Mucosa of stomach (tissue), 1 donor: ENCODE results near the gene PCYT1A.

ENCODE experiments used
- H3K27me3 ChIP-seq: one replicate; pipeline ENCODE4 v1.7.0; 2013; ENCODE audit warnings: mild to moderate bottlenecking, low read length; ENCODE audit not compliant: control insufficient read depth, insufficient read depth
- H3K36me3 ChIP-seq: one replicate; pipeline ENCODE4 v1.7.0; 2013; ENCODE audit warnings: low read length; ENCODE audit not compliant: control insufficient read depth, insufficient read depth
- H3K4me1 ChIP-seq: one replicate; pipeline ENCODE4 v1.7.0; 2013; ENCODE audit warnings: mild to moderate bottlenecking, low read length; ENCODE audit not compliant: control insufficient read depth, insufficient read depth
- H3K4me3 ChIP-seq: one replicate; pipeline ENCODE4 v1.7.0; 2013; ENCODE audit warnings: low read length
- H3K9ac ChIP-seq: one replicate; pipeline ENCODE4 v1.7.0; 2013; ENCODE audit warnings: mild to moderate bottlenecking, low read length, moderate library complexity
- H3K9me3 ChIP-seq: one replicate; pipeline ENCODE4 v1.7.0; 2013; ENCODE audit warnings: mild to moderate bottlenecking, low read length, moderate library complexity; ENCODE audit not compliant: control insufficient read depth
- donor health status: Pancreatic carcinoma.

Gene PCYT1A

GRCh38 chr3:196280689-196281440 lies 6.7 kb downstream of the PCYT1A start:
- Histone ChIP-seq H3K27me3 (no peaks in the 10 kb centered on the region), H3K9ac (no peak overlapping the region), H3K9me3 (no peaks in the 10 kb centered on the region), H3K4me3 (no peak overlapping the region), H3K4me1 (peaks cover 23% of the 10 kb centered on the region), H3K36me3 (no peaks in the 10 kb centered on the region)

GRCh38 chr3:196275126-196275525 lies 12.4 kb downstream of the PCYT1A start:
- Histone ChIP-seq H3K36me3 (no peaks in the 10 kb centered on the region), H3K27me3 (no peaks in the 10 kb centered on the region), H3K4me3 (no peak overlapping the region), H3K9me3 (no peaks in the 10 kb centered on the region), H3K9ac (no peak overlapping the region), H3K4me1 (peaks cover 15% of the 10 kb centered on the region)

- peaks cover 13% of the 10 kb centered on the region for H3K4me1 ChIP-seq
- H3K4me3 ChIP-seq, result no peak overlapping the region
- H3K27me3 ChIP-seq, result no peaks in the 10 kb centered on the region
- H3K36me3 ChIP-seq, result no peaks in the 10 kb centered on the region
- H3K9ac ChIP-seq, result no peak overlapping the region
- no peaks in the 10 kb centered on the region for H3K9me3 ChIP-seq
These were observed 12.9 kb downstream of the PCYT1A start for GRCh38 chr3:196274585-196274984.

GRCh38 chr3:196273655-196274054 lies 13.9 kb downstream of the PCYT1A start:
- H3K27me3 ChIP-seq, result no peaks in the 10 kb centered on the region
- no peak overlapping the region for H3K9ac ChIP-seq
- H3K36me3 ChIP-seq, result no peaks in the 10 kb centered on the region
- peaks cover 3% of the 10 kb centered on the region for H3K4me1 ChIP-seq
- H3K4me3 ChIP-seq, result no peak overlapping the region
- no peaks in the 10 kb centered on the region for H3K9me3 ChIP-seq

GRCh38 chr3:196272826-196273225 lies 14.7 kb downstream of the PCYT1A start:
- H3K9me3 ChIP-seq, result no peaks in the 10 kb centered on the region
- H3K4me3 ChIP-seq, result no peak overlapping the region
- H3K36me3 ChIP-seq, result no peaks in the 10 kb centered on the region
- H3K9ac ChIP-seq, result no peak overlapping the region
- no peaks in the 10 kb centered on the region for H3K4me1 ChIP-seq
- no peaks in the 10 kb centered on the region for H3K27me3 ChIP-seq

GRCh38 chr3:196270499-196270898 lies 17.0 kb downstream of the PCYT1A start:
- H3K4me1 ChIP-seq, result no peaks in the 10 kb centered on the region
- no peaks in the 10 kb centered on the region for H3K36me3 ChIP-seq
- H3K9ac ChIP-seq, result no peak overlapping the region
- no peaks in the 10 kb centered on the region for H3K27me3 ChIP-seq
- no peaks in the 10 kb centered on the region for H3K9me3 ChIP-seq
- no peak overlapping the region for H3K4me3 ChIP-seq

- Histone ChIP-seq H3K4me1 (no peaks in the 10 kb centered on the region), H3K9me3 (no peaks in the 10 kb centered on the region), H3K27me3 (no peaks in the 10 kb centered on the region), H3K9ac (no peak overlapping the region), H3K4me3 (no peak overlapping the region), H3K36me3 (no peaks in the 10 kb centered on the region)
These were observed 19.0 kb downstream of the PCYT1A start for GRCh38 chr3:196268284-196269163.

- no peaks in the 10 kb centered on the region for H3K27me3 ChIP-seq
- H3K36me3 ChIP-seq, result no peaks in the 10 kb centered on the region
- H3K9ac ChIP-seq, result no peak overlapping the region
- H3K9me3 ChIP-seq, result no peaks in the 10 kb centered on the region
- no peak overlapping the region for H3K4me3 ChIP-seq
- H3K4me1 ChIP-seq, result no peaks in the 10 kb centered on the region
These were observed 23.7 kb downstream of the PCYT1A start for GRCh38 chr3:196263819-196264218.

- Histone ChIP-seq H3K9me3 (no peaks in the 10 kb centered on the region), H3K9ac (no peak overlapping the region), H3K36me3 (peaks cover 3% of the 10 kb centered on the region), H3K4me3 (no peak overlapping the region), H3K4me1 (no peaks in the 10 kb centered on the region), H3K27me3 (no peaks in the 10 kb centered on the region)
These were observed 26.7 kb downstream of the PCYT1A start for GRCh38 chr3:196260784-196261183.

- Histone ChIP-seq H3K27me3 (no peaks in the 10 kb centered on the region), H3K9ac (no peak overlapping the region), H3K4me1 (no peaks in the 10 kb centered on the region), H3K36me3 (peaks cover 3% of the 10 kb centered on the region), H3K4me3 (no peak overlapping the region), H3K9me3 (no peaks in the 10 kb centered on the region)
These were observed 31.8 kb downstream of the PCYT1A start for GRCh38 chr3:196255776-196256175.

- H3K4me3 ChIP-seq, result no peak overlapping the region
- H3K4me1 ChIP-seq, result no peaks in the 10 kb centered on the region
- no peak overlapping the region for H3K9ac ChIP-seq
- H3K9me3 ChIP-seq, result no peaks in the 10 kb centered on the region
- peaks cover 3% of the 10 kb centered on the region for H3K36me3 ChIP-seq
- no peaks in the 10 kb centered on the region for H3K27me3 ChIP-seq
These were observed 32.9 kb downstream of the PCYT1A start for GRCh38 chr3:196254376-196255283.
